Activated CD8-positive, alpha-beta T cell treated with anti-CD3 and anti-CD28 coated beads for 36 hours (primary cell): ENCODE measurements around the gene GABARAP. TPM values are rescaled to one million over a fixed set of nuclear protein-coding genes. Genes with fewer than 3 reads are reported as not detected.
A peak's percentile ranks its signal among the peaks of the same experiment; 100 is the strongest.

Experiments used
- ATAC-seq: fragments of 200-7000 bp; cut with Tn5 transposase; one replicate; pipeline ENCODE4 v1.10.0; 2021; ENCODE audit warnings: mild to moderate bottlenecking, moderate library complexity
- CTCF ChIA-PET: fragments of 350-600 bp; sonication (Branson Sonifier 250); formaldehyde crosslinking; loops from one replicate; lab custom pipeline; 2021; ENCODE audit warnings: antibody characterized with exemption; lab: Charles Lee
- POLR2A ChIA-PET: fragments of 350-600 bp; sonication (Branson Sonifier 250); formaldehyde crosslinking; loops from one replicate; lab custom pipeline; 2021; ENCODE audit warnings: antibody characterized with exemption; lab: Charles Lee
- DNase-seq: peaks from one replicate; pipeline ENCODE4 v3.0.0-alpha.2; 2020
- H3K27ac Mint-ChIP-seq: one replicate; pipeline ENCODE4 v1.8.0; 2021; ENCODE audit warnings: mild to moderate bottlenecking, mixed read lengths
- H3K27me3 Mint-ChIP-seq: one replicate; pipeline ENCODE4 v1.8.0; 2021; ENCODE audit warnings: mixed read lengths
- H3K36me3 Mint-ChIP-seq: one replicate; pipeline ENCODE4 v1.8.0; 2021; ENCODE audit warnings: low read depth, mixed read lengths
- H3K4me1 Mint-ChIP-seq: one replicate; pipeline ENCODE4 v1.8.0; 2021; ENCODE audit warnings: low read depth, mixed read lengths
- H3K4me3 Mint-ChIP-seq: one replicate; pipeline ENCODE4 v1.8.0; 2021; ENCODE audit warnings: mild to moderate bottlenecking, moderate library complexity, mixed read lengths
- H3K9me3 Mint-ChIP-seq: one replicate; pipeline ENCODE4 v1.8.0; 2021; ENCODE audit warnings: mixed read lengths
- intact Hi-C: fragments of 100-400 bp; cut with micrococcal nuclease; formaldehyde crosslinking; loops from one replicate; pipeline ENCODE4 v1.10.0; 2022
- total RNA-seq, 2 experiments: library from RNA; stranded (reverse); gene quantifications; one replicate each; pipeline ENCODE4 v1.2.3, GENCODE V29; 2021
- TF ChIP-seq, protein P1 (sequence below): fragments of 200-600 bp; IDR thresholded peaks from one replicate; pipeline ENCODE4 v1.8.0; 2022; ENCODE audit warnings: antibody characterized with exemption, mild to moderate bottlenecking

GABARAP gene
- total RNA-seq, 2 experiments from 2014 or later = 104 to 118 TPM

GRCh38 chr17:7242717-7243452 lies 636 bp upstream of the GABARAP start:
- ChIA-PET POLR2A (interaction anchor here (0.7 to 15.6 kb wide), 15 partner anchors 7 to 980 kb away, joined by 3 to 261 read pairs (median 3); partner anchors contain the start of genes ACADVL, CTDNEP1, DLG4 and DVL2), CTCF (interaction anchor here (1.9 to 7.2 kb wide), 2 partner anchors 23 to 53 kb away, joined by 8 to 41 read pairs; partner anchors contain the start of genes ACADVL and DLG4)
- peaks cover 23% of the 10 kb centered on the region for H3K36me3 Mint-ChIP-seq
- TF ChIP-seq, protein P1, sequence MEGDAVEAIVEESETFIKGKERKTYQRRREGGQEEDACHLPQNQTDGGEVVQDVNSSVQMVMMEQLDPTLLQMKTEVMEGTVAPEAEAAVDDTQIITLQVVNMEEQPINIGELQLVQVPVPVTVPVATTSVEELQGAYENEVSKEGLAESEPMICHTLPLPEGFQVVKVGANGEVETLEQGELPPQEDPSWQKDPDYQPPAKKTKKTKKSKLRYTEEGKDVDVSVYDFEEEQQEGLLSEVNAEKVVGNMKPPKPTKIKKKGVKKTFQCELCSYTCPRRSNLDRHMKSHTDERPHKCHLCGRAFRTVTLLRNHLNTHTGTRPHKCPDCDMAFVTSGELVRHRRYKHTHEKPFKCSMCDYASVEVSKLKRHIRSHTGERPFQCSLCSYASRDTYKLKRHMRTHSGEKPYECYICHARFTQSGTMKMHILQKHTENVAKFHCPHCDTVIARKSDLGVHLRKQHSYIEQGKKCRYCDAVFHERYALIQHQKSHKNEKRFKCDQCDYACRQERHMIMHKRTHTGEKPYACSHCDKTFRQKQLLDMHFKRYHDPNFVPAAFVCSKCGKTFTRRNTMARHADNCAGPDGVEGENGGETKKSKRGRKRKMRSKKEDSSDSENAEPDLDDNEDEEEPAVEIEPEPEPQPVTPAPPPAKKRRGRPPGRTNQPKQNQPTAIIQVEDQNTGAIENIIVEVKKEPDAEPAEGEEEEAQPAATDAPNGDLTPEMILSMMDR = no peak
- peaks cover 34% of the 10 kb centered on the region for H3K4me1 Mint-ChIP-seq
- DNase-seq (peak; percentile 96), ATAC-seq (peak; percentile 28)
- peak overlapping the region; percentile 82 for H3K4me3 Mint-ChIP-seq
- H3K9me3 Mint-ChIP-seq = no peaks in the 10 kb centered on the region
- peak overlapping the region; percentile 97 for H3K27ac Mint-ChIP-seq
- intact Hi-C loops = no loop called here
- no peaks in the 10 kb centered on the region for H3K27me3 Mint-ChIP-seq

DNA sequence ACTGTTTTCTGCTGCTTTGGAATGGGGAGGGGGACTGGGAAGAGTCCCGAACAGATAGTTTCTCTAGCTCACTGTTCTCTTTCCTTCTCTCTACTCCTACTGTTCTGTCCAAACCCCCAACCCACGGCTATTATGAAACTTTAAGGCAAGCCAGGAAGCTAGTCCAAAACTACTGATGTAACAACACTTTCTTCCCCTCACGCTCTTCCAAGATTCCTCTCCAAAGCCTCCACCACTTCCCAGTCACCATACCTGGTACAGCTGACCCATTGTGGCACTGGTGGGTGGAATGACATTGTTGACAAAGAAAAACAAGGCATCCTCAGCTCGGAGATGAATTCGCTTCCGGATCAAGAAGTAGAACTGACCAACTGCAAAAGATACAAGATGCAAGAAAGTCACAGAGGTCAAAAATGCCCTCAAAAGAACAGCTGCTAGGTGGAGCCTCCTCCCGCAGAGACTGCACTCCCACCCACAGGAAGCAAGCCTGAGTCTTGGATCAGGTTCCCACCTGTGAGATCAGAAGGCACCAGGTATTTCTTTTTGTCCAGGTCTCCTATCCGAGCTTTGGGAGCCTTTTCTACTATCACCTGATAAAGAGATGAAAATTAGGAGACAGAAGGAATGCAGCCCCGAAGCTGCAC lies 1.0 kb downstream of the GABARAP start:
- TF ChIP-seq, protein P1 = no peak
- Mint-ChIP-seq H3K36me3 (peaks cover 26% of the 10 kb centered on the region), H3K4me1 (peaks cover 38% of the 10 kb centered on the region), H3K27ac (peak overlapping the region; percentile 97), H3K9me3 (no peaks in the 10 kb centered on the region), H3K27me3 (no peaks in the 10 kb centered on the region), H3K4me3 (peak overlapping the region; percentile 82)
- no peak for DNase-seq
- ATAC-seq = no peak
- intact Hi-C loops = no loop called here
- ChIA-PET POLR2A (interaction anchor here (0.7 to 15.6 kb wide), 7 partner anchors 8 to 334 kb away, joined by 3 to 261 read pairs (median 4); partner anchors contain the start of genes ACADVL, CTDNEP1, DLG4 and ELP5), CTCF (interaction anchor here (0.7 to 7.2 kb wide), 3 partner anchors 10 to 55 kb away, joined by 4 to 41 read pairs (median 4); partner anchors contain the start of genes ACADVL and DLG4)

DNA sequence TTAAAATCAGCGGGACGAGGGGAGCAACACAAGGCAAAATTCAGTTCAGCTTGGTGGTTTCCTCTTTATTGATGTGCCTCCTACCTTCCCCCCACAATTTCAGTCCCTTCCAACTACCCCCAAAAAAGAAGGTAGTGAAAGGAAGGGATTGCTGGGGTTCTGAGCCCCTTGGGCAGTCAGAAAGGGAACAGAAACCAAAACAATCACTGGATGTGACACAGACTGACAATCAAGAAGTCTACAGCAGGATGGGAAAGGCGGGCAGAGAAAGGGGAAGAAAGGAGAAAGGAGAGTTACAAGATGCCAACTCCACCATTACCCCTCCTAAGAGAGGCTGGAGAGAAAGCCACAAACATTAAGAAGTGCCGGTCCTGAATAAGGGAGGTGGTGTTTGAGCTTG lies 1.9 kb downstream of the GABARAP start:
- POLR2A ChIA-PET = interaction anchor here (0.7 to 15.6 kb wide), 6 partner anchors 9 to 446 kb away, joined by 3 to 261 read pairs (median 5); partner anchors contain the start of genes ACADVL, CTDNEP1, DLG4 and ELP5
- peak overlapping the region; percentile 97 for H3K27ac Mint-ChIP-seq
- no peaks in the 10 kb centered on the region for H3K27me3 Mint-ChIP-seq
- H3K9me3 Mint-ChIP-seq = no peaks in the 10 kb centered on the region
- intact Hi-C loops = no loop called here
- TF ChIP-seq, protein P1 = no peak
- CTCF ChIA-PET = interaction anchor here (1.7 to 7.2 kb wide), 2 partner anchors 20 to 55 kb away, joined by 4 to 41 read pairs; partner anchors contain the start of genes ACADVL and DLG4
- no peak for DNase-seq
- H3K4me1 Mint-ChIP-seq = peaks cover 45% of the 10 kb centered on the region
- peak overlapping the region; percentile 96 for H3K4me3 Mint-ChIP-seq
- ATAC-seq = no peak
- peaks cover 28% of the 10 kb centered on the region for H3K36me3 Mint-ChIP-seq

GRCh38 chr17:7239091-7240027 lies 2.9 kb downstream of the GABARAP start, which contains the start of gene PHF23:
TSS of gene PHF23 (minus strand) at chr17:7239457. CDS start at chr17:7239279, 178 bp downstream.
- peaks cover 2% of the 10 kb centered on the region for H3K27me3 Mint-ChIP-seq
- H3K27ac Mint-ChIP-seq = peak within 1 kb of the TSS; percentile 97
- CTCF ChIA-PET = interaction anchor here (2.5 to 7.2 kb wide), 2 partner anchors 10 to 19 kb away, joined by 7 to 41 read pairs; partner anchors contain the start of genes ACADVL and DLG4
- intact Hi-C loops = no loop called here
- H3K4me1 Mint-ChIP-seq = peaks cover 53% of the 10 kb centered on the region
- DNase-seq = peak; percentile 98
- ATAC-seq = peak; percentile 76
- peaks cover 34% of the 10 kb centered on the region for H3K36me3 Mint-ChIP-seq
- TF ChIP-seq, protein P1 = no peak
- H3K4me3 Mint-ChIP-seq = peak within 1 kb of the TSS; percentile 96
- no peaks in the 10 kb centered on the region for H3K9me3 Mint-ChIP-seq
- POLR2A ChIA-PET = interaction anchor here (0.7 to 15.6 kb wide), 9 partner anchors 10 to 447 kb away, joined by 3 to 261 read pairs (median 4); partner anchors contain the start of genes ACADVL, CTDNEP1, DLG4 and ELP5
